HG03066 (cell line): ENCODE results near the gene DIP2A.
"Not testable (repeated sequence)": the region's sequence is repeated elsewhere in the genome, so short reads cannot be mapped to it uniquely, and the experiment has no call there.

Experiments
- ATAC-seq: cut with Tn5 transposase; IDR thresholded peaks from one replicate; pipeline ENCODE4 v1.9.1; 2021; ENCODE audit warnings: low read depth; ENCODE audit not compliant: unreplicated experiment

DIP2A gene

GRCh38 chr21:46569081-46569480, 110.4 kb downstream of the DIP2A start:
- no peak for ATAC-seq

GRCh38 chr21:46570119-46570518, 111.4 kb downstream of the DIP2A start:
- ATAC-seq, result no peak

DNA sequence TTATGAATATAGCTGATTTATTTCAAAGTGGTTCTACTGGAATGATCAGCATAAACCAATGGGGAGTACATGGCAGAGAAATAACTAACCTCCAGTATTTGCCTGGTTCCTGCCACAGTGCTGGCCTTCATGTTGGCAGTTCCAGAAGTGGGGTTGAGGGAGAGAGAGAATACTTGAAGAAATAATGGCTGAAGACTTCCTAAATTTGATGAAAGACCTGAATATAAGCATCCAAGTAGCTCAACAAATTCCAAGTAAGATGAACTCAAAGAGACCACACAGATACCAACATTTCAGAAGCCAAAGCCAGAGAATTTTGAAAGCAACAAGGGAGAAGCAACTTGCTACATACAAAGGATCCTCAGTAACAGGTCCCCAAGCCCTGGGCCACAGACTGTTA, 111.9 kb downstream of the DIP2A start:
- no peak for ATAC-seq

DNA sequence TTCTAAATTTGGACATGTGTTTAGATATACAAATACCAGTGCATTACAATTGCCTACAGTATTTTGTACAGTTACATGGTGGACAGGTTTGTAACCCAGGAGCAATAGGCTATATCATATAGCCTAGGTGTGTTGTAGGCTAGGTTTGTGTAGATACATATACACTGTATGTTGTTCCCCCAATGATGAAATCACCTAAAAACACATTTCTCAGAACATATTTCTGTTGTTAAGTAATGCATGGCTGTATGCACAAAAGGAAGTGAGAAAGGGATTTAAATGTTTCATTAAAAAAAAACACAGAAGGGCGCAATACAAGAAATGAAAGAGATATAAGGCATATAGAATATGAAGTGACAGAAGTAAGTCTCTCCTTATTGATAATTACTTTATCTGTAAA, 114.2 kb downstream of the DIP2A start:
- no peak for ATAC-seq

- not testable (repeated sequence) for ATAC-seq
Measured at GRCh38 chr21:46577786-46578185, 119.1 kb downstream of the DIP2A start.

DNA sequence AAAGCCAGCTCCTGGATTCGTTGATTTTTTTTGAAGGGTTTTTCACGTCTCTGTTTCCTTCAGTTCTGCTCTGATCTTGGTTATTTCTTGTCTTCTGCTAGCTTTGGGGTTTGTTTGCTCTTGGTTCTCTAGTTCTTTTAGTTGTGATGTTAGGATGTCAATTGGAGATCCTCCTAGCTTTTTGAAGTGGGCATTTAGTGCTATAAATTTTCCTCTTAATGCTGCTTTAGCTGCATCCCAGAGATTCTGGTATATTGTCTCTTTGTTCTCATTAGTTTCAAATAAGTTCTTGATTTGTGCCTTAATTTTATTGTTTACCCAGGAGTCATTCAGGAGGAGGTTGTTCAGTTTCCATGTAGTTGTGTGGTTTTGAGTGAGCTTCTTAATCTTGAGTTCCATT, 120.7 kb downstream of the DIP2A start:
- not testable (repeated sequence) for ATAC-seq

DNA sequence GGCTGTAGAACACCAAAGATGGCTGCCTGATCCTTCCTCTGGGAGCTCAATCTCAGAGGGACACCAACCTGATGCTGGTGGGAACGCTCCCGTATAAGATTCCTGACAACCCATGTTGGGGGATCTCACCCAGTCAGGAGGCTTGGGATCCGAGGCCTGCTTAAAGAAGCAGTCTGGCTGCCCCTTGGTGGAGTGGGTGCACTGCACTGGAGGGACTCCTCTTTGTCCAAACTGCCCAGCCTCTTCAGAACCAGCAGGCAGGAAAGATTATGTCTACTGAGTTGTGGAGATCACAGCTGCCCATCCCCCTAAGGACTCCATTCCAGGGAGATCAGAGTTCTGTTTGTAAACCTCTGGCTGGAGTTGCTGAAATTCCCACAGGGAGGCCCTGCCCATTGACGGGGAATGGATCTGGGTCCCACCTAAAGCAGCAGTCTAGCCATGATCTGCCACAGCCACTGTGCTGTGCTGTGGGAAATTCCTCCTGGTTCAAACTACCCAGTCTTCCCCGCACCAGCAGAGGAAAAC, 123.2 kb downstream of the DIP2A start:
- ATAC-seq, result no peak

DNA sequence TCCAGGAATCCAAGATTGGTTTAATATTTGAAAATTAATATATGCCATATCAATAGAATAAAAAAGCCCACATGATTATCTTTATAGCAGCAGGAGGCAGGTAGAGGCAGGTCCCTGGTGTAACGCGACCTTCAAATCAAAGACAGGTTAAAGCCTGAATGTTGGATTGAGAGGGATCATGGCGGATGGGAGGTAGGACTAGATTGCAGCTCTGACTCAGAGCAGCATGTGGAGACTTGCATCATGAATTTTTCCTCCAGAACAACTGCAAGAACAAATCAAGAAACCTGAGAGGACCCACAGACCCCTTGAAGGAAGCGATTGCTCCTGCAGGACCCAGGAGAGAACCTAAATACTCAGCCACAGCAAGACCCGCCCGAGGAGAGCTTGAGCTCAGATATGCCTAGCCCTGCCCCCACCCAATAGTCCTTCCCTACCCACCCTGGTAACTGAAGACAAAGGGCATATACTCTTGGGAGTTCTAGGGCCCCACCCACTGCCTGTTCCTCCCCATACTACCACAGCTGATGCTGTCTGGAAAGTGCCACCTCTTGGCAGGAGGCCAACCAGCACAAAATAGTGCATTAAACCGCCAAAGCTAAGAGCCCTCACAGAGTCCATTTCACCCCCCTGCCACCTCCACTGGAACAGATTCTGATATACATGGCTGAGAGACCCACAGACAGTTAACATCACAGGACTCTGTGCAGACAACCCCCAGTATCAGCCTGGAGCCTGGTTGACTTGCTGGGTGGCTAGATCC, 126.7 kb downstream of the DIP2A start:
- ATAC-seq, result no peak

DNA sequence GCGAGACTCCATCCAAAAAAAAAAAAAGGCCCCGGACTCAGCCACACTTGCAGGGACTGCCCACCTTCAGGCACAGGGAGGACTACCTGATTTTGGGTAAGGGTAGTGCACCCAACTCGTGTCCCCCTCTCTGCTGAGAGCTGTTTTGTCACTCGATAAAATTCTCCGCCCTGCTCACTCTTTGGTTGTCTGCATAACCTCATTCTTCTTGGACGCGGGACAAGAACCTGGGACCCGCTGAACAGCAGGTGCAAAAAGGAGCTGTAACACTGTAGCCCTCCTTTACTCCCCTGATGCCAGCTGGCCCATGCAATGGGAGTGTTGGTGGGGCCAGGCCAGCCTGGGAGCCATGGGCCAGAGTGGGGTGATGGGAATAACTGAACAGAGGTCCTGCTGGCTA, 135.6 kb downstream of the DIP2A start:
- no peak for ATAC-seq

- no peak for ATAC-seq
Measured at GRCh38 chr21:46596201-46596600, 137.5 kb downstream of the DIP2A start.

- no peak for ATAC-seq
Measured at GRCh38 chr21:46597031-46597430, 138.3 kb downstream of the DIP2A start.

DNA sequence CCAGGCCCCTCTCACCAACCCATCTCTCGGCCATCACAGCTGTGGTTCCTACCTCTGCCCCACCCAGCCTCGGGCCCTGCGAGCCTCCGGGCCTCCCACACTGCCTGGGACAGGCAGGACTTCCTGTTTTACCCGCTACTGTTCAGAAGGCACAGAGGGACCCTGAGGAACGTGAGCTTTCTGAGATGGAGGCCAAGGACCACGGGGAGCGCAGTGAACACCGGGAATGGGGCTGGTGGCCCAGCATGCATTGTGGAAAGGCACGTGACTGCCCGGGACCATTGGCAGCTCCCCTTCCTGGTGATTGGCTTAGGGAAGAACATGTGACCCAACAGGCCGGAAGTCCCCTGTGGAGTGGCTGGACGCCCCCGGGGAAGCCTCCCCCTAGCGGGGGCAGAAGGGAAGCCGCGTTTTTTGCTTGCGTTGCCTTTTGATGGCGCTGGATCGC, 139.2 kb downstream of the DIP2A start:
- no peak for ATAC-seq

DNA sequence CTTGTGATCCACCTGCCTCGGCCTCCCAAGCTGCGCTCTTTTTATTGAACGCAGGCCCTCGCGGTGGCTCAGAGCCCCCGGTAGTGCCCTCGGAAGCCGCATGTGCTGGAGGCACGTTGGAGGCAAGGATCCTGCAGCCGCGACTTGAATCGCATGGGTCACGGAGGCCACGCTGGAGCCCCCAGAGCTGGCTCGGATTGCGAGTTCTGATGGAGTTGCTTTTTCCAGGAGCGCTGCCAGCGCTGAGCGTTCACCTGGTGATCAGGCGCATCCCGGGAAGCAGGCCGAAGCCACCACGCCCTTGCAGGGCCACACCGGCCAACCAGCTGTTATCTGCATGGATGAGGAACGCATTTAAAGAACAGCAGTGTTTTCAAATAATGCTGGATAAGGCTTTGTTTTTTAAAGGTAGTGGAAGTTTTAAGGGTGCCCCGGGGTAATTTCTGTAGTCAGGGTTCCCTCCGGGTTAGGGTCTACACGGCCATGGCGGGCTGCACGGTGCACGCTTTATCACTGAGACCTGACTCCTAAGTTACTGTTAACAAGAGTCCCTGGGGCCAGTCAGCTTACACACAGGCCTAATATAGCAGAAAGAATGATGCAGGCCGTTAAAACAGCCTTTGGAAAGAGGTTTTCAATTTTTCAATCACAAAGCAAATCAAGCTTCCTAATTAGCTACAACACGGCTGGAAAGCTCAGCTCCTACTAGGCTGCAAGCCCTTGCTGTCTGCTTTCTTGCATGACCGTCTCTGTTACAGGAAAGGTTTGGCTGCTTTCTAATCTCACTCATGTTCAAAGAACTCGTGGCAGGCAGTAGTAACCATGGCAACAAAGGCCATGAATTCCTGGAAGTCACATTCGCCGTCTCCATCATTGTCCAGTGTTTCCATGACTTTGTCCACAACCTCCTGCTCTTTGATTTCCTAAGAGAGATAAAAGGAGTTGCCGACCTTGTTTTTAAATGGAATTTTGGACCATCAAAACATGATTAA, 140.2 kb downstream of the DIP2A start:
- ATAC-seq, result no peak

- no peak for ATAC-seq
Measured at GRCh38 chr21:46600305-46600704, 141.6 kb downstream of the DIP2A start.

DNA sequence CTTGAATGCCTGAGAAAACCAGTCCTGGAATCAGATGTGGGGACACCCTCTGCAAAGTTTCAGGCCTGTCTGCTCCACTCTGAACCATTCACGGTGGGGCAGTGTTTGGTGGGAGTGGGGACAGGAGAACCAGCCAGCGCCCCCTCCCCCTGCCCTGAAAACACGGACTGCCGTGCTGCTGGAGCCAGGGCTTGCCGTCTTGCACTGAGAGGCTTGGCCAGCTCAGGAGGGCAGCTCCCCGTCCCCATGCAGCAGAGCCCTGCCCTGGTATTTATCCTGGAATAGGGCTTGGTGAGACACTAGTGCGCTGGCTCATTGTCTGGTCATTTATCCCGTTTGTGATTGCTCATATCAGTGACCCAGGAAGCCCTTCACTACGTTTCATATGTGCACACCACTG, 142.3 kb downstream of the DIP2A start:
- no peak for ATAC-seq

- ATAC-seq, result no peak
Measured at GRCh38 chr21:46603228-46603627, 144.5 kb downstream of the DIP2A start.

DNA sequence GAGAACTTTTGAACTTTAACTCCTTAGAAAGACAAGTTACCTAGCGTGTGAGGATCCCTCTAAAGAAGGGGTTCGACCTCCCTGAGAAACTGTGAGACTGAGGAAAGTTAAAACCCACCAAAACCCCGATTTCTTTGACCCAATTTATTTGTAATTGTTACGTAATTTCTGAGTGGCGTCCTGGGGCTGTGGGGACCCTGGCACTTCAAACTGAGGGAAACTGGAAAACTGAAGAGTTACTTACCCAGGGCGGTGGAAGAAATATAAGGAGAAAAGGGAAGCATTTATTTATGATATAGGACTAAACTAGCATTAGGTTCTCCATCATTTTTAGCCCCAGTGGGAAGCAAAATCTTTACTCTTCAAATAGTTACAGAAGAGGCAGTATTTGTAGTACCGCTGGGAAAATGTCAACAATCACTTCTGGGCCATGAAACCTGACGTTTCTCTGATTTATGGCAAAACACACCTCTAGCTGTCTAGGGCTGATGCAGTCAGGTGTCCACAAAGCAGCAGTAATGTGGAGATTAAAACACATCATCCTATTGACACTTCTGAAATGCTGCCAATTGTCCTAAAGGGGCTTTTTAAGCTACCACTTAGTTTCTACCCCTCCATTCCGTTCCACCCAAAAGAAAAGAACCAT, 145.8 kb downstream of the DIP2A start:
- no peak for ATAC-seq

- no peak for ATAC-seq
Measured at GRCh38 chr21:46604975-46605766, 146.5 kb downstream of the DIP2A start, which contains the start of gene S100B. TSS of gene S100B (minus strand) at chr21:46605082. CDS start at chr21:46602415, 2,667 bp downstream.

GRCh38 chr21:46605767-46606426, 147.2 kb downstream of the DIP2A start:
- no peak for ATAC-seq
